GM21529 (cell line): ENCODE results near the gene FAM83F.
"Not testable (repeated sequence)": the region's sequence is repeated elsewhere in the genome, so short reads cannot be mapped to it uniquely, and the experiment has no call there.

Experiments used
- ATAC-seq: cut with Tn5 transposase; IDR thresholded peaks from one replicate; pipeline ENCODE4 v1.9.1; 2021; ENCODE audit not compliant: unreplicated experiment

Gene FAM83F

DNA sequence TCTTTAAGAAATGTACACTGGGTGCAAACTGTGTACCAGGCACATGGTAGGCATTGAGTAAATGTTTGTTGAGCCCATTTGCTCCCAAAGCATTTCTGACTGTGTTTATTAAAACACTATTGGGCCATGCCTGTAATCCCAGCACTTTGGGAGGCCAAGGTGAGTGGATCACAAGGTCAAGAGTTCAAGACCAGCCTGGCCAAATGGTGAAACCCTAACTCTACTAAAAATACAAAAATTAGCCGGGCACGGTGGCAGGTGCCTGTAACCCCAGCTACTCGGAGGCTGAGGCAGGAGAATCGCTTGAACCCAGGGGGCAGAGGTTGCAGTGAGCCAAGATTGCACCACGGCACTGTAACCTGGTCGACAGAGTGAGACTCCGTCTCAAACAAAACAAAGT lies 1.9 kb upstream of the FAM83F start:
- ATAC-seq: not testable (repeated sequence)

DNA sequence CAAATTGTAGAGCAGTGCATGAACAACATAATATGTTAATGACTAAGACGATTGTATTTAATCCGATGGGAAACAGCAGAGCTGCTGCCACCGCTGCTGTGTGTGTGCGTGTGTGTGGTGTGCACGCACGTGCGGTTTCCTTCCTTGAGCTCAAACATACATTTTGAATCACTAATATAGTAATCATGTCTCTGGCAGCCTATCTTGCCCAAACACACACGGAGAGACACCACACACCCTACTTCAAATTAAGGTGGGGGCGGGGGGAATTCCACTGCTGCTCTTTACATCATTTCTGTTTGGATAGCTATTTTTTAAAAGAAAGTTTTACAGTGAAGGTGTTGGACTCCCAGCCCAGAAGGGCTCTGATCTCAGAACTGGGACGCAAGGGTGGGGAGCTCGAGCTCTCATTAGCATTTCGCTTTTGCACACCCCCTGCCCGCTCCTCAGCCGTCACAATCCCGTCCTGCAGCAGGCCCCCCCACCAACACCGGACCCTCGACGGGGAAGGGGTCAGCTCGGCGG lies 651 bp upstream of the FAM83F start:
- ATAC-seq: no peak

DNA sequence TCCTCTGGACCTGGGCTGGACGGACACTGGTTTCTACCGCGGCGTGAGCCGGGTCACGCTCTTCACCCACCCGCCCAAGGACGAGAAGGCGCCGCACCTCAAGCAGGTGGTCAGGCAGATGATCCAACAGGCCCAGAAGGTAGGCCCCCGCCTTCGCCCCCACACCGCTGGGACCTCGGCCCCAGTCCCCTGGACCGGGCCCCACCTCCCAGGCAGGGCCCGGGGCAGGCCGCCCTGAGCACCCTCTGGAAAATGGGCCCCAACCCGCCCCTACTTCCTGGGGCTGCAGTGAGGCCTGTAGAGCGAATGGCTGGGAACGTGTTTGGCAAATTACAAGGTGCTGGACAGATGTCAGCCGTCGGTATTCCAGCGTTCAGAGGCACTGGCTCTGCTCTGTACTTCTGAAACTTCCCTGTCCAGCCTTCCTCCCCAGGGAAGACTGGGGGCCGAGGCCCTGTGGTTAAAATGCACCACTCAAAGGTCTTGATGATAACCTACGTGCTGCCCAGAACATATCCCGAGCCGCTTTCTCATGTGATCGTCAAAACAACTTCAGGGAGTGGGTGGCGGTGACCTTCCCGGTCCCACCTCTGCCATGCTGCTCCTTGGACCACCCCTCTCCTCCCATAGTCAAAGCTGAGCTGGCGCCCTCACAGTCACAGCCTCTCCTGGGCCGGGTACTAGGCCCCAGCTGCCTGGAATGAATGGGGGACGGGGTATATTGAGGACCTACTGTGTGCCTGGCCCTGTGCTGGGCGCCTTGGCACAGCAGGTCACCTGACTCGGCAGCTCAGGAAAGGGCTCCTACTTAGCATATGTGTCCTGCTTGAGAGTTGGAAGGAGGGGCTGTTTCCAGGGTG lies 869 bp downstream of the FAM83F start:
- ATAC-seq: no peak

DNA sequence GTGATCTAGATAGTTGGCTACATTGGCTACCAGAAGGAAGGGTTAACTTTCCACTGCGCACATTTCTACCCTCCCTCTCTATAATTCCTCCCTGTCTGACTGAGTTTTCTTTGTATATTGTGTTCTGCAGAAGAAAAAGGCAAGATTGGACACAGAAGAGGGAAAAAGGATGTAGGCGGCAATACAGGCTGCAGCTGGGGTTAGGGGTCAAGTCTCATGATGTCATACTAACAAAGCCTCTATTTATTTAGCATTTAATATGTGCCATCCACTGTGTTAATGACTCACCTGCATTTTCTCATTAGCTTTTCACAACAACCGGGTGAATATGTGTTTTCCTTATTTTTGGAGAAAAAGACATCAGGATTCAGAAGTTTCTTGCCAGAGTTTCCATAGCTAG lies 2.0 kb downstream of the FAM83F start:
- no peak for ATAC-seq

DNA sequence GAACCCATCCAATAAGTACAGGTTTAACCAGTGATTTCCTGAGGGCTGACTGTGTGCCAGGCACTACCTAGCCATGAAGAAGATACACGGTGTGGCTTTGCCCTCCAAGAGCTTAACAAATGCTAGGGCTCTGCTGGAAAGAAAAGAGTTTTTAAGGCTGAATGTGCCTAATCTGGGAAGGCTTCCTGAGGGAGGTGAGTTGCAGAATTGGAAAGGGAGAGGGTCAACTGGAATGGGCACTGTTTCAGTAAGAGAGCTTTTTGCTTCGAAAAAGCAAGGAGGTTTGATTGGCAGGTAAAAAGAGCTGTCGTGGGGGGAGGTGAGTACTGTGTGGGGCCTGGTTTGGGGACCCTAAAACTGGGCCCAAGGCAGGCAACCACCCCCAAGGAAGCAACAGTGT lies 2.7 kb downstream of the FAM83F start:
- ATAC-seq: no peak

DNA sequence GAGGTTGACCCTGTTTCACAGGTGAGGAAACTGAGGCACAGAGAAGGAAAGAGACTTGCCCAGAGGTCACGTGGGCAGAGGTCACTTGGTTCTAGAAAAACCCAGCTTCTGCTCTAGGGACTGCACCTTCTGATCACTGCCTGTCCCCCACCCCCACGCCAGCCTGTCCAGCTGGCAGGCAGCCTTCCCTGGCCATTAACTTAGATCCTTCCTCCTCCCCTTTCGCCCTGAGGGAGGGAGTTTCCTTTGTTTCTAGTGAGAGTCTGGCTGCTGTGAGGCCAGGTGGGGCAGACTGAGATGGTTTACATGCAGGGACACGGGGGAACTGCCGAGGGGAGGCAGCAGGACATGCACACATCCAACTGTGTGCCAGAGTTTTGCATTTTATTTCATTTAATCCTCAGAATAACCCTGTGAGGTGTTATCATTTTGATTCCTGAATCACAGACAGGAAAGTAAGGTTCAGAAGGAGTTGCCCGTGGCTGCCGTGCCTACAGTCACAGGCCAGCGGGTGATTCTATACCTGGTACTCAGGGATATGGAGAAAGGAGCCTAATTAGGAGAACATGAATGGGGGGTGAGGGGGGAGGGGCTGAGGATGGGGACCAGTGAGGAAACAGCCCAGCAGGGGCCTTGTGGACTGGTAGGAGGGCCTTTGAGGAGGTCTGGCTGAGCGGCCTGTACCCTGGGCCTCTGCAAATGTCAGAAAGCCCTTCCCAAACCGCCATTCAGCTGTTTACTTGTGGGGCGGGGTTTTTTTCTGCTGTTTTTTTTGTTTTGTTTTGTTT lies 3.4 kb downstream of the FAM83F start:
- ATAC-seq: no peak

DNA sequence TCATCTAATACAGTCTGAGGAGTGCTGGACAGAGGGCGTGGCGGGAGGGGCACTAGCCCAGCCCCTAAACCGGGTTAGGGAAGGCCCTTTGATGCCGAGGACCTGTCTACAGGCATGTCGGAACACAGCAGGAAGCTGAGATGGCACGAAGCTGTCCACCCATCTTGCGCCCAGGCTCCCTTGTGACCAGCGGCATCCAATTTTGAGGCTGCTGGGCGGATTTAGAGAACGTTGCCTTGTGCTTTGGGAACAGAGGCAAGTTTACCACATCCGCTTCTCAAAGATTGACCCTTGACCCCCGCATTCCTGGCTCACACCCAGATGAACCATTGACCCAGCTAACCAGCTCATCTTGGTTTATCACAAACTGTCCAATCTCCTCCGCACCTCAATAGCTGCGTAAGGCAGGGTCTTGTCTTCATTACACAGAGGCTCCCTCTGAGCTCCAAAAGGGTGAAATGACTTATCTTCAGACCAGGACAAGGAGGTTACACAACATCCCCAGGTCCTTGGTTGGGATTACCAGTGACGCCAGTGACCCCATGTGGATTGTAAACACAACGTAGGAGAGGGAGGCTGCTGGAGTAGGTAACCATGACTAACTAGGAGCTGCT lies 4.5 kb downstream of the FAM83F start:
- ATAC-seq: no peak

DNA sequence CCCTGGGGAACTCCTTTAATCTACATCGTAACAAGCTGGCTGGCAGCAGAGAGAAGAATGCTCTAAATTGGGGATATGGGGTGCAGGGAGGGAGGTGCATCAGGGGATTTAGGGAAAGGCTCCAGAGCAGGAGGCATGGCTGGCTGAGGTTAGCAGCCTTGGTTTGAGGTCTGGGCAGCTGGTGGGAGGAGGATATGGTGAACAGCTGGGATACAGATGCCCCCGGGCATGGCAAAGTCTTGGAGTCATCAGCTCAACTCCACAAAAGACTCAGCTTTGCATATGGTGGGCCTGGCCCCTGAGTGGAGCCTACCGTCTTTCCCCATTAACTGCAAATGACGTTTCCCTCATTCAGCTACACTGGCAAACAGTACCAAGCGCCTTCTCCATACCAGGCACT lies 5.4 kb downstream of the FAM83F start:
- no peak for ATAC-seq

DNA sequence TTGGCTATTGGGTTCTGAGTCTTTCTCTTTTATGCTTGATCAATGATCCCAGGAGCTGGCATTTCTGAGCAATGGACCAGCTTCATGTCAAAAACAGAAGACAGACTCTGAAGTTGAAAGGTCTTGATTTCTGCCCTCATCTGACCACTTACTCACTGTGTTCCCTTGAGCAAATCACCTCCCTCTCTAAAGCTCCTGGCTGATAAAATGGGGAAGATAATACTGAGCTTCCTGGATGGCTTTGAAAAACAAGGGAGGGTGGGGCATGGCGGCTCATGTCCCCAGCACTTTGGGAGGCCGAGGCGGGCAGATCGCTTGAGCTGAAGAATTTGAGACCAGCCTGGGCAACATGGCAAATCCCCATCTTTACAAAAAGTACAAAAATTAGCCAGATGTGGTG lies 6.4 kb downstream of the FAM83F start:
- no peak for ATAC-seq

DNA sequence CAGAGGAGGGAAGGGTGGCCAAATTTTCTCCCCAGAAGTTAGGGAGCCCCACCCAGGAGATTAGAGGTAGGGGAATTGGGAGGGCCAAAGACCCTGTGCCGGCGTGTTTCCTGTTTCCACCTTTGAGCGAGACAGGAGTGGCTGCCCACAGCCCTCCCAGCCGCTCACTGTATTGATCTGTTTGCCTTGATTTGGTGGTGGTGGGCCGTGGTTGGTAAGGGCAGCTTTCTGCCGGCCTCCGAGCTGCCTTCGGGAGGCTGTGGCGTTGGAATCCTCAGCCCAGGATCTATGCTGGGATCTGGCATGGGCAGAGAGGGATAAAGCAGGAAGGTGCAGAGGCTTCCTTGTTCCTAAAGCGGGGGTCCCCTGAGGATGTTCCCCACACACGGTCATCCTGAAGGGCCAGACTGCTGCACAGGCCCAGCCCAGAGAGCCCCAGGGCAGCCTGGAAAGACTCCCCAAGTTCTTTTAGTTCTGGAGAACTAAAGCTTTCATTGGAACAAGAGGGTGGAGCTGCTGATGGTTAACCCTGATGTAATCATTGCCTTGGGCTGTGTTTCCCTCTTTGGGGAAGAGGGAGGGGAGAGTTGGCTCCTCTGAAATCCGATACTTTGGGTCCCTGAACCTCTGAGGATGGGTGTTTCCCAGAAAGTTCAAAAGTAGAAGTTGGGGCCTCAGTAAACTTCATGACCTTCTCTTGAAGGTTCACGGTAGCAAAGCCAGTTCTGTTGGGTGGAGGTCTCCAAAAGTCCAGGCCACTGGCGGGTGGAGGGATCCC lies 7.2 kb downstream of the FAM83F start:
- no peak for ATAC-seq

DNA sequence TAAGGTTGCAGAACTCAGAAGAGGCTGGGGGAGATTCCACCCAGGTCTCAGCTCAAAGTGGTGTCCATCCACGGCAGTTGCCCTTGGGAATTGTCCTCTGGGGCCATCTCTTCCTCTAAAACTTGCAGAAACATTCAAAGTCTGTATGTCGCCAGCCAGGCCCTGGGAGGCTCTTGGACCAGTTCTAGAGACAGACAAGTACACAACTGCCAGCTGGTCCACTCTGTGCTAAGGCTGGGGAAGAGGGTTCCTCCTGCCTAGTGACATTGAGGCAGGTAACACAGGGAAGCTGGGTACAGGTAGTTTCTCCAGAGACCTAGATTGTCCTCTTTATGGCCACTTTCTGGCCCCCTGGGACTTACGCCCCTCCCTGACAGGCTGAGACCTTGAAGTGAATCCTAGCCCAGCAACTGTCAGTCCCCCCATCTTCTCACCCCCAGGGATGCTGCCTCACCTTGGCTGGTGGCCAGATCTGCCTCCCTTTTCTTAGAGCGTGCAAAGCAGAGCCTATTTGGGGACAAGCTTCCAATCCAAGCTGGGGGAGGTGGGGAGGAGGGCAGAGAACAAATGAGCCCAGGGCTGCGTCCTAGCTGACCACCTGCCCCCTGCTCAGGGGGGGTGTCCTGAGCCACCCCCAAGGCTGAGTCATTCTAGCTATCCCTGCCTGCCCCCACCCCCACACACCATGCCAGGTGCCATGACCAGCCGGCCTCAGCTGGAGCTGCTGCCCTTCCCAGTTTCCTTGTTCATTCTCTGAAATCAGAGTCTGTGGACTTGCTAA lies 8.4 kb downstream of the FAM83F start:
- ATAC-seq: no peak

DNA sequence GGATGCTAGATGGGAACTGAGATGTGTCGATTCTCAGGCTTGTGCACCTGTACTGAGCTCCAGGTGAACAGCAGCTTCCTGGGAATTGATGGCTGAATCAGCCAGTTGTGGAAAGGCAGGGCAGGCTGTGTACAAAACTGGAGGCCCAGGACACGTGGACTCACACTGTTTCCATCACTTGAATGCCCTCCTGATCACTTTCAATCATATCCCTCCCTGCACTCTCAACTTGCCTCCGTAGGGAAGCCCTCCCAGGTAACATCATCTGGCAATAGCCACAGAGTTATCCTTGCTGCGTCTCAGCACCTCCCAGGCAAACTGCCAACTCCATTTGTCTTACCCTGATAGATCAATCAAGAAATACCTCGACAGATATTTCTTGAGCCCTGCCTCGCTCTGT lies 10.1 kb downstream of the FAM83F start:
- no peak for ATAC-seq

DNA sequence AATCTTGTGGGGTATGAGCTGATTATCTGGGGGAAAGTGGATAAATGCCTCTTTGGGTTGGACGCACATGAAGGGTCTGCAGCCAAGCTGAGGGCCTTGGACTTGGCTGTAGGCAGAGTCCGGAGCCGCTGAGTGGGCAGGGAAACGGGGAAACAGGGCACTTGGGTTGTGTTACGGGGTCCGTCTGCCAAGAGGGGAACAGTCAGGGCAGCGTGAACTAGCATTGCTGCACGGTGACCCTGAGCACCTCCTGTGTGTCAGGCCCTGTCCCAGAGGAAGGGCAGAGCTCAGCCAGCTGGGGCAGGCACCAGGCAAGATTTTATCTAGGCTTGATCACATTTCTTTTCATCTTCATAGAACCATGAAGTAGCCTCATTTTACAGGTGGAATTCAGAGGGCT lies 11.9 kb downstream of the FAM83F start:
- no peak for ATAC-seq

DNA sequence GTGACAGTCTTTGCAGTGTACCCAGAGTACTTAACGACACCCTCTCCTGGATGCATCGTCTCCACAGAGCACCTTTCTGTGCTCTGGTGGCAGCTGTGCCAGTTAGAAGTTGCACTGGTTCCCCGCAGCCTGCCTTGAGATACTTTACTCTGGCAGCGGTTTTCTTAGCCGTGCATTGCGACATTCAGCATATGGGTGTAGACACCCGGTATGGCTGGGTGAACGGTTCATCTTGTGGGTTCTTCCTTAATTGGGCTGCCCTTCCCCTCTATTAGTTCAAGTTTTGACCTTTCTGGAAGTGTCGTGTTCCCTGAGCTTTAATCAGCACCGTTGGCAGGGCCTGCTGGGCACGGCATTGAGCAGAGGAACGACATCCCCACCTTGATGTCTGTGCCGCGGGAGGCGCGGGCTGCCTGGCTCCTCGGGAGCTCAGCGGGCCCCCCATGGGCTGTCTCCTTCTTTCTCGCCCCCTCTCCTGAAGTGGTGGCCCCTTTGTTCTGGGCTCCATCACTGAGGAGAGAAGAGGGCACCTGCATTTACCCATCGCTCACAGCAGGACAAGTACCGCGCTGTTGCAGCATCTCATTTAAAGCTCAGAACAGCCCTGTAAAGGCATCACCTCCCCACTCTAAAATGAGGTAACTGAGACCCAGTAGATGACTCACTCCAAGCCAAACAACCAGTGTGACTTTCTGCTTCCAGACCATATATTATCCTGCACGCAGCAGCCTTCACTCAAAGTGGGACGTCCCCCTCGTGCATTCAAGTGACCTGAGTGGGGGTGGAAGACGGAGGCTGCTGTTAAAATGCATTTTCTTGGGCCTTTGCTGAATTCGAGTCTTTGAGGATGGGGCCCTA lies 13.3 kb downstream of the FAM83F start:
- ATAC-seq: no peak

DNA sequence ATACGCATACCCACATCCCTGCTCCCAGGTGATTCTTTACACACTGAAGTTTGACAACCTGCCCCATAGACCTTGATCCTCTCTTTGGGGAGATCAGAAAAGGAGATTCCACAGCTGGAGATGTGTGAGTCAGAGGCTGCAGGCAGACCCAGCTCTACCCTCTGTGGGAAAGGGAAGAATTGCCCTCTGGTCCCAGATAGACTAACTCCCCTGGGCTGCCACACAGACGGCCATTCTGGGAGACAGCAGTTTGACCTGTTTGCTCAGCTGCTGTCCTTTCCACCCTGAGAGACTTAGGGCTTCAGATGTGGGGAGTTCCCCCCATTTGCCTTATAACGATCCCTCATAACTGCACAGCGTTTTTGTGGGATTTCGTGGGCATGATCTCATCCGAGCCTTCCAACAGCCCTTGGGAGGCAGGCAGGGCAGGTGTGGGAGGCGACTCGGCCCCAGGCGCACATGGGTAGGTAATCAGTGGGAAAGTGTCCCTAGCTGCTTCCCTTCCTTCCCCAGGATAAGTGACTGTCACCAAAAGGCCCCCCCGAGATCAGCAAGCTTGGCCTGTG lies 14.1 kb downstream of the FAM83F start:
- no peak for ATAC-seq

DNA sequence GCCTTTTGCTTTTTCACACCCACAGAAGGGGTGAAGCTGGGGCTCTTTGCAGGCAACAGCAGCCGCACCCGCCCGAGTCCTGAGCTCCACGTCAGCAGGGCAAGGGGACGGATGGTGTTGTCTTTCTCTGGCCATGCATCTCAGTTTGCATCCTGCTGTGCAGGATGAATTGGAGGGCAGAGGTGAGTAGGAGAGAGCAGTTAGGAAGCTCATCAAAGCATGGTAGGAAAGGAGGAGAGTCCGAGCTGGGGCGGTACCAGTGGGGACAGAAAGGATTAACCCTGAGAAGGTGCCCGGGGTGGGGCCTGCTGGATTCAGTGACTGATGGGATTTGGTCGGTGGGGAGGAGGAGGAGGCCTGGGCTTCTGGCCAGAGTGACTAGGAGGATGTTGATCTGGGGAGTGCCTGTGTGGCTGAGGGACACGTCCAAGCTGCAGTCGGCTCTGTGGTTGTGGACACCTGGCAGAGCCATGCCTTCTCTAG lies 14.6 kb downstream of the FAM83F start:
- no peak for ATAC-seq

DNA sequence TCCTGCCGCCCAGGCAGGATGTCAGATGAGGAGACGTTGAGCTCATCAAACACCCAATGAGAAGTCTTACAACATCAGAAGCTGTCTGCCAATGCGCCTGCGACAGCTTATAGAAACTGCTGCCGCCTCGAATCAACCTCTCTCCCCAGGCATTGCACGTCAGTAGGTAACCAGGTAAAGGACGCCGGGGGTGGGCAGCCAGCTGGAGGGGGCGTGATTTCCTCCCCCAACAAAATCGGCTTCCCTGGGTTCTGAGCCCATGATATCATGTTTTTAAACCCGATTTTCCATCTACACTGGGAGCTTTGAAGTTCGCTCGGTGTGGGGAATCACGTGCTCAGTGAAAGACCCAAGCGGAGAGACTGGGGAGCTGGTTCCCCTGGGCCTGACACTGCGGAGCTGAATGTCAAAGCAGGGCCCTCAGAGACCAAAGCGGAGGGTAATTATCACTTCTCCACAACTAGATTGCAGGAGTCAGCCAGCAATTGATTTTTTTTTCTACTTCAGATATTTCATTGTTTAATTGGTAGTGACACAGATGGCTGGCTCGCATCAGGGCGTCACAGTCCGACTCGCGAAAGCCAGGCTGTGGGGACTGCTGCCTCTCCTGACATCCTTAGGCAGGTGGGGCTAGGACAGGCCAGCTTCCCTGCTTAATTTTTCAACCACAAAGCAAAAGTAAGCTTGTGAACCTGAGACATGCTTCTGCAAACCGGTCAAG lies 15.4 kb downstream of the FAM83F start:
- ATAC-seq: no peak

DNA sequence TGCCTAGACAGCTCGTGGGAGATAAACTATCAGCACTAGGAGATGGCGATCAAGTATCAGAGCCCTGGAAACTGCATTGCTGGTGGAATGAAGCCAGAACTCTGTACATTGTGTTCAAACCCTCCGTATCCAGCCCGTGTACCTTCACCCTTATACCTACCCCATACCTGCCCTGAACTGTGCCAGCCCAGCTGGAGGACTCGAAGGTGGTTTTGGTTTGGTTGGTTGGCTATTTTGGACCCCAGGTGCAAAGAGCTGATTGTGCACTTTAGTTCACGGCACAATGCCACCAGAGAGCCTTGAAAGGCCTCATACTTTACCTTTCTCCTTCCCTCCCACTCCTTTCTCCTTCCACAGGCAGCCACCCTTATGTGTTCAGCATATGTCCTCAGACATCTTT lies 16.0 kb downstream of the FAM83F start:
- ATAC-seq: no peak
